H1 (cell line): ENCODE results near the gene ARMC3.

Experiments
- KDM4A ChIP-seq: IDR thresholded peaks from one replicate; pipeline ENCODE4 v1.7.1; 2012; ENCODE audit warnings: low read depth, mild to moderate bottlenecking, moderate library complexity, low read length, inconsistent platforms; ENCODE audit not compliant: severe bottlenecking
- TF ChIP-seq, protein P1 (sequence below): IDR thresholded peaks from 2 replicates; pipeline ENCODE4 v1.6.1; 2011; ENCODE audit warnings: low read length, improper control_type of control experiment

DNA sequence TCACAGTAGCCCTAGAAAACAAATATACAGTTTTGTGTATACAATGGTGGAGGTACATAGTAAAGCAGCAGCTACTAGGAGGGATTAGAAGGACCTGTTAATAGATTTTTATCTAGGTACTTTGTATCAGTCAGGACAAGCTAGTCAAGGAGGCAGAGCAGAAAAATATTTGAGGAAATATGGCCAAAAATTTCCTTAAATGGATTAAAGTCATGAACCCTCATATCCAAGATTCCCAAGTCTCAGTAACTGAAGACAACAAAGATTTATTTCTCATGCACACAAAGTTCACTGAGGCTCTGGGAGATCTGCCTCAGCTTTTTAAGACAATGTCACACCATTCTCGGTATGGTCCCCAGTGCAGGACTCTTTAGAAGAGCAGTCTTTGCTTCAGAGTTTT, 28.1 kb upstream of the ARMC3 start:
- TF ChIP-seq KDM4A: no peak
- TF ChIP-seq, protein P1, sequence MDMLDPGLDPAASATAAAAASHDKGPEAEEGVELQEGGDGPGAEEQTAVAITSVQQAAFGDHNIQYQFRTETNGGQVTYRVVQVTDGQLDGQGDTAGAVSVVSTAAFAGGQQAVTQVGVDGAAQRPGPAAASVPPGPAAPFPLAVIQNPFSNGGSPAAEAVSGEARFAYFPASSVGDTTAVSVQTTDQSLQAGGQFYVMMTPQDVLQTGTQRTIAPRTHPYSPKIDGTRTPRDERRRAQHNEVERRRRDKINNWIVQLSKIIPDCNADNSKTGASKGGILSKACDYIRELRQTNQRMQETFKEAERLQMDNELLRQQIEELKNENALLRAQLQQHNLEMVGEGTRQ: no peak
